DND-41 (cell line): ENCODE results near the gene DENND10.
"Not testable (repeated sequence)": the region's sequence is repeated elsewhere in the genome, so short reads cannot be mapped to it uniquely, and the experiment has no call there.

Experiments used
- ATAC-seq: fragments of 200-7000 bp; cut with Tn5 transposase; 3 replicates; pipeline ENCODE4 v1.9.1; 2021; ENCODE audit warnings: low read depth; ENCODE audit not compliant: insufficient read depth
- DNase-seq: peaks from one replicate; pipeline ENCODE4 v3.0.0-alpha.2; 2020
- H2AFZ ChIP-seq: 2 replicates; pipeline ENCODE4 v1.6.0; 2012; ENCODE audit warnings: low read depth, low read length
- H3K27ac ChIP-seq: 2 replicates; pipeline ENCODE4 v1.5.1; 2012; ENCODE audit warnings: low read length, inconsistent platforms
- H3K27me3 ChIP-seq: fragments of 200-600 bp; sonication (generic); 2 replicates; pipeline ENCODE4 v1.6.0; 2012; ENCODE audit warnings: low read length, mild to moderate bottlenecking, inconsistent platforms; ENCODE audit not compliant: insufficient read depth, poor library complexity
- H3K36me3 ChIP-seq: 2 replicates; pipeline ENCODE4 v1.5.1; 2012; ENCODE audit warnings: low read length, inconsistent platforms; ENCODE audit not compliant: insufficient read depth
- H3K4me1 ChIP-seq: 2 replicates; pipeline ENCODE4 v1.5.1; 2012; ENCODE audit warnings: mild to moderate bottlenecking, low read length; ENCODE audit not compliant: insufficient read depth
- H3K4me2 ChIP-seq: 2 replicates; pipeline ENCODE4 v1.6.0; 2012; ENCODE audit warnings: mild to moderate bottlenecking, moderate library complexity, low read length, inconsistent platforms; ENCODE audit not compliant: insufficient read depth
- H3K4me3 ChIP-seq, 2 experiments: fragments of 200-600 bp in 1 of 2; shearing (Covaris generic) in 1 of 2; 2 replicates each; pipeline ENCODE4 v1.5.1; 2012 to 2016; ENCODE audit warnings: inconsistent platforms in 2 of 2, low read length in 2 of 2, mild to moderate bottlenecking in 2 of 2, low read depth in 1 of 2, moderate library complexity in 1 of 2
- H3K79me2 ChIP-seq: 2 replicates; pipeline ENCODE4 v1.6.0; 2012; ENCODE audit warnings: low read length, inconsistent platforms; ENCODE audit not compliant: insufficient read depth
- H3K9ac ChIP-seq: 2 replicates; pipeline ENCODE4 v1.6.0; 2012; ENCODE audit warnings: low read depth, mild to moderate bottlenecking, inconsistent platforms, low read length, moderate library complexity
- H3K9me3 ChIP-seq: 2 replicates; pipeline ENCODE4 v1.5.1; 2012; ENCODE audit warnings: low read length, moderate library complexity, mild to moderate bottlenecking, inconsistent platforms; ENCODE audit not compliant: insufficient read depth, severe bottlenecking
- H4K20me1 ChIP-seq: 2 replicates; pipeline ENCODE4 v1.6.0; 2012; ENCODE audit warnings: low read length; ENCODE audit not compliant: insufficient read depth
- CTCF ChIP-seq: IDR thresholded peaks from 2 replicates; pipeline ENCODE4 v1.5.1; 2012; ENCODE audit warnings: borderline replicate concordance, low read length, moderate library complexity, mild to moderate bottlenecking; ENCODE audit not compliant: poor library complexity, severe bottlenecking; ENCODE audit errors: extremely low read depth
- EZH2 ChIP-seq: IDR thresholded peaks from 3 replicates; pipeline ENCODE4 v1.6.1; 2012; ENCODE audit warnings: borderline replicate concordance, low read depth, mild to moderate bottlenecking, moderate library complexity, low read length, inconsistent platforms; ENCODE audit not compliant: severe bottlenecking

The DENND10 gene

GRCh38 chr10:119095640-119096039 lies 8.3 kb upstream of the DENND10 start:
- no peaks in the 10 kb centered on the region for H3K79me2 ChIP-seq
- no peak overlapping the region for H3K4me2 ChIP-seq
- no peak for DNase-seq
- H3K4me1 ChIP-seq = no peaks in the 10 kb centered on the region
- no peak overlapping the region for H3K9ac ChIP-seq
- no peak overlapping the region for H3K4me3 ChIP-seq
- H3K27ac ChIP-seq = no peak overlapping the region
- no peaks in the 10 kb centered on the region for H3K36me3 ChIP-seq
- no peaks in the 10 kb centered on the region for H3K9me3 ChIP-seq
- ATAC-seq = no peak
- TF ChIP-seq CTCF (no peak), EZH2 (no peak)
- no peaks in the 10 kb centered on the region for H4K20me1 ChIP-seq
- no peaks in the 10 kb centered on the region for H3K27me3 ChIP-seq
- H2AFZ ChIP-seq = no peak overlapping the region

GRCh38 chr10:119096641-119097415 lies 7.1 kb upstream of the DENND10 start:
- H3K4me3 ChIP-seq, H3K27me3 ChIP-seq, H2AFZ ChIP-seq, H3K9me3 ChIP-seq, H3K4me1 ChIP-seq, H4K20me1 ChIP-seq, H3K4me2 ChIP-seq, H3K79me2 ChIP-seq, ATAC-seq, H3K9ac ChIP-seq, H3K27ac ChIP-seq, H3K36me3 ChIP-seq, DNase-seq: not testable (repeated sequence)

- no peak overlapping the region for H3K4me3 ChIP-seq
- no peaks in the 10 kb centered on the region for H3K27me3 ChIP-seq
- no peak overlapping the region for H3K4me2 ChIP-seq
- no peak overlapping the region for H3K9ac ChIP-seq
- H3K79me2 ChIP-seq = no peaks in the 10 kb centered on the region
- peaks cover 4% of the 10 kb centered on the region; the same call in 1 of the 2 replicates for H3K4me1 ChIP-seq
- no peak overlapping the region for H3K27ac ChIP-seq
- H3K36me3 ChIP-seq = no peaks in the 10 kb centered on the region
- ATAC-seq = no peak
- DNase-seq = no peak
- no peaks in the 10 kb centered on the region for H4K20me1 ChIP-seq
- TF ChIP-seq EZH2 (no peak), CTCF (no peak)
- H3K9me3 ChIP-seq = no peaks in the 10 kb centered on the region
- no peak overlapping the region for H2AFZ ChIP-seq
These were observed 5.3 kb upstream of the DENND10 start for GRCh38 chr10:119098576-119098975.

- Histone ChIP-seq H3K27ac (no peak overlapping the region), H3K79me2 (peaks cover 17% of the 10 kb centered on the region), H3K36me3 (peaks cover 8% of the 10 kb centered on the region), H3K4me3 (no peak overlapping the region), H2AFZ (no peak overlapping the region), H3K27me3 (no peaks in the 10 kb centered on the region), H4K20me1 (peaks cover 7% of the 10 kb centered on the region; the same call in 1 of the 2 replicates), H3K9ac (no peak overlapping the region), H3K9me3 (no peaks in the 10 kb centered on the region), H3K4me2 (no peak overlapping the region), H3K4me1 (peaks cover 13% of the 10 kb centered on the region)
- ATAC-seq (no peak), DNase-seq (no peak)
- TF ChIP-seq EZH2 = no peak
- TF ChIP-seq CTCF = no peak
These were observed 3.3 kb upstream of the DENND10 start for GRCh38 chr10:119100434-119101238.
